Measurements from ENCODE around the gene DENND1A. TPM values are rescaled to one million over a fixed set of nuclear protein-coding genes. Genes with fewer than 3 reads are reported as not detected.

The DENND1A gene
- total RNA-seq, 1 experiment from 2014 or later = 29.7 TPM

DNA sequence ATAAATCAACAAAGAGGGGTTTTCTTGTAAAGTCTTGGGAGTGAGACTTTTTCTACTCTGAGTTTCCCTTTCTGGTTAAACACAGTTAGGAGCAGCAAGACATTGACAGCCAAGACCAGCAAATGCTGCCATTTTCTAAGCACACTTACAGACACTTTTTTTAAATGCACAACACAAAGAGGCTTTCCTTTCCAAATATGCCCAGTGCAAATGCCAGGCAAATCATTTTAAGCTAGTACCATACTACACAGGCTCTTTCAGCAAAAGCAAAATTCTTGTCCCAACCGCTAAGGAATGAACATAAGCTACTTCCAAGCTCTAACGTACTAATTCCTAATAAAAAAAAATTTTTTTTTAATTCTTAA, 68.2 kb downstream of the DENND1A start:
- TF ChIP-seq EZH2phosphoT487 (IDR thresholded peaks at IDR 0.05; ENCODE audit: borderline replicate concordance, low read length) (no peak), EZH2 (IDR thresholded peaks at IDR 0.05; ENCODE audit: low read length, unreplicated experiment) (no peak)
- TF ChIP-seq, protein P1, sequence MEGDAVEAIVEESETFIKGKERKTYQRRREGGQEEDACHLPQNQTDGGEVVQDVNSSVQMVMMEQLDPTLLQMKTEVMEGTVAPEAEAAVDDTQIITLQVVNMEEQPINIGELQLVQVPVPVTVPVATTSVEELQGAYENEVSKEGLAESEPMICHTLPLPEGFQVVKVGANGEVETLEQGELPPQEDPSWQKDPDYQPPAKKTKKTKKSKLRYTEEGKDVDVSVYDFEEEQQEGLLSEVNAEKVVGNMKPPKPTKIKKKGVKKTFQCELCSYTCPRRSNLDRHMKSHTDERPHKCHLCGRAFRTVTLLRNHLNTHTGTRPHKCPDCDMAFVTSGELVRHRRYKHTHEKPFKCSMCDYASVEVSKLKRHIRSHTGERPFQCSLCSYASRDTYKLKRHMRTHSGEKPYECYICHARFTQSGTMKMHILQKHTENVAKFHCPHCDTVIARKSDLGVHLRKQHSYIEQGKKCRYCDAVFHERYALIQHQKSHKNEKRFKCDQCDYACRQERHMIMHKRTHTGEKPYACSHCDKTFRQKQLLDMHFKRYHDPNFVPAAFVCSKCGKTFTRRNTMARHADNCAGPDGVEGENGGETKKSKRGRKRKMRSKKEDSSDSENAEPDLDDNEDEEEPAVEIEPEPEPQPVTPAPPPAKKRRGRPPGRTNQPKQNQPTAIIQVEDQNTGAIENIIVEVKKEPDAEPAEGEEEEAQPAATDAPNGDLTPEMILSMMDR (conservative IDR thresholded peaks at IDR 0.05; ENCODE audit: low read depth, low read length) = no peak
- Histone ChIP-seq H3K9ac (ENCODE audit: low read length) (no peak overlapping the region), H3K4me3 (ENCODE audit: low read length) (no peak overlapping the region), H3K9me2 (replicated peaks; ENCODE audit: low read length) (no peaks in the 10 kb centered on the region), H2AFZ (ENCODE audit: low read length) (no peak overlapping the region), H3K4me1 (ENCODE audit: insufficient read depth, low read length) (no peaks in the 10 kb centered on the region), H3K79me2 (ENCODE audit: low read length) (no peaks in the 10 kb centered on the region), H3K27me3 (ENCODE audit: low read length) (no peaks in the 10 kb centered on the region), H3K27ac (ENCODE audit: low read length) (no peak overlapping the region), H3K9me3 (ENCODE audit: low read length) (no peaks in the 10 kb centered on the region), H3K36me3 (ENCODE audit: low read depth, low read length) (no peaks in the 10 kb centered on the region), H4K20me1 (ENCODE audit: low read length) (no peaks in the 10 kb centered on the region), H3K4me2 (ENCODE audit: low read length) (no peak overlapping the region), H3F3A (ENCODE audit: low read length, unreplicated experiment) (no peaks in the 10 kb centered on the region)
- CTCF ChIA-PET = no interaction called here
- DNase-seq (no peak), ATAC-seq (no peak)
- BruUV-seq (replicated peaks) = no TSS peak
- intact Hi-C loops (cut with micrococcal nuclease) = no loop called here
- POLR2A ChIA-PET (ENCODE audit: unreplicated experiment) = no interaction called here

DNA sequence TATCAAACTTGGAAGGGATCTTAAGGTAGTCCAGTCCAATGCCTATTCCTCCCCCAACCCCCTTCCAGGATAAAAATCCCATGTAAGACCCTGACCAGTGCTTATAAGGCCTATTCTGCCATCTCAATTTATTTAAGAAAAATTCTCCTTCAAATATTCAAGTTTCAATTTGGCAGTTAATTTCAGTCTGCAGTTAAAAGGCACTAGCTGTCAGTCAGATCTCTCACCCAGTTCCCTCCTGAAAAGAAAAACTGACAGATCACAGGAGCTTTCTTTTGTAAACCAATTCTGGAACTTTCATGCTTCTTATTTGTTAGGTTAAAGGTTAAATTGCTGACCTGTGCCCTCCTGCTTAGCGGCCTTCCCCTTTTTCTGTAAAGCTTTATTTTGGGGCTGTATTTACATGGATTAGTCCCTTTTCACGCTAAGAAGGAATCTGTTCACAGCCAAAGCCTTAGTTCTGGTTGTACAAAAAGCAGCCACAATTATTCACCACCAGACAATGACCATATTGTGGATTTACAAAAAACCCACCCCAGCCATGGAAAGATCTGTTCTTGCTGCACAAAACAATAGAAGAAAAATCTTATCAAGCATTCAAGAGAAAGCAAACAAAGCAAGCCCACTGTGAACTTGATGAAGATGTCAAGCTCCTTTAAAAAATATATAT, 68.7 kb downstream of the DENND1A start:
- no peak overlapping the region for H2AFZ ChIP-seq (ENCODE audit: low read length)
- H3K9me3 ChIP-seq (ENCODE audit: low read length) = no peaks in the 10 kb centered on the region
- DNase-seq = no peak
- TF ChIP-seq, protein P1 (conservative IDR thresholded peaks at IDR 0.05; ENCODE audit: low read depth, low read length) = no peak
- no peak for TF ChIP-seq EZH2 (IDR thresholded peaks at IDR 0.05; ENCODE audit: low read length, unreplicated experiment)
- no peak for TF ChIP-seq EZH2phosphoT487 (IDR thresholded peaks at IDR 0.05; ENCODE audit: borderline replicate concordance, low read length)
- ChIA-PET POLR2A (ENCODE audit: unreplicated experiment) (no interaction called here), CTCF (no interaction called here)
- no peaks in the 10 kb centered on the region for H3K9me2 ChIP-seq (replicated peaks; ENCODE audit: low read length)
- no peak overlapping the region for H3K27ac ChIP-seq (ENCODE audit: low read length)
- H4K20me1 ChIP-seq (ENCODE audit: low read length) = no peaks in the 10 kb centered on the region
- H3K36me3 ChIP-seq (ENCODE audit: low read depth, low read length) = no peaks in the 10 kb centered on the region
- H3K27me3 ChIP-seq (ENCODE audit: low read length) = no peaks in the 10 kb centered on the region
- H3K4me3 ChIP-seq (ENCODE audit: low read length) = no peak overlapping the region
- no TSS peak for BruUV-seq (replicated peaks)
- no peak overlapping the region for H3K4me2 ChIP-seq (ENCODE audit: low read length)
- no peak overlapping the region for H3K9ac ChIP-seq (ENCODE audit: low read length)
- H3F3A ChIP-seq (ENCODE audit: low read length, unreplicated experiment) = no peaks in the 10 kb centered on the region
- intact Hi-C loops (cut with micrococcal nuclease) = no loop called here
- H3K4me1 ChIP-seq (ENCODE audit: insufficient read depth, low read length) = no peaks in the 10 kb centered on the region
- H3K79me2 ChIP-seq (ENCODE audit: low read length) = no peaks in the 10 kb centered on the region
- no peak for ATAC-seq

DNA sequence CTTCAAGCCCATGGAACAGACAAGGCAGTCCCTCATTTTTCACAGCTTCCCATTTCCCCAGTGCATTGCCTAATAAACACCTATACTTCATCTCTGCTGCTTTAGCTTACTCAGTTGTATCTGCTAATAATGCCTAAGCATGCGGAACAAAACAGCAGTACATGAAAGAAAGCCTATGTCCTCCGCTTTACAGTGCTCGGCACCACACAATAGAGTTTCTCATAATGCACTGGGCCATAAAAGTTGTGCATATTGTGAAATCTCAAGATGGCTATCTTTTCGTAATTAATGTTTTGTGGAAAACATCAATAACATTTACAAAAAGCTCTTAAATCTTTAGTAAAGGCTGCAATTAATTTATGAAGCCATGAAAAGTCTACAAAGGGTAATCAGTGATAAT, 69.3 kb downstream of the DENND1A start:
- H3K27ac ChIP-seq (ENCODE audit: low read length) = no peak overlapping the region
- no peak overlapping the region for H2AFZ ChIP-seq (ENCODE audit: low read length)
- TF ChIP-seq EZH2phosphoT487 (IDR thresholded peaks at IDR 0.05; ENCODE audit: borderline replicate concordance, low read length) (no peak), EZH2 (IDR thresholded peaks at IDR 0.05; ENCODE audit: low read length, unreplicated experiment) (no peak)
- TF ChIP-seq, protein P1 (conservative IDR thresholded peaks at IDR 0.05; ENCODE audit: low read depth, low read length) = no peak
- ChIA-PET POLR2A (ENCODE audit: unreplicated experiment) (interaction anchor here (0.6 kb wide), 1 partner anchor 19 kb away, joined by 3 read pairs; no protein-coding TSS in a partner anchor), CTCF (no interaction called here)
- no peaks in the 10 kb centered on the region for H3K9me3 ChIP-seq (ENCODE audit: low read length)
- H3F3A ChIP-seq (ENCODE audit: low read length, unreplicated experiment) = no peaks in the 10 kb centered on the region
- intact Hi-C loops (cut with micrococcal nuclease) = no loop called here
- H3K36me3 ChIP-seq (ENCODE audit: low read depth, low read length) = no peaks in the 10 kb centered on the region
- no peak overlapping the region for H3K4me2 ChIP-seq (ENCODE audit: low read length)
- no peaks in the 10 kb centered on the region for H3K79me2 ChIP-seq (ENCODE audit: low read length)
- H3K4me1 ChIP-seq (ENCODE audit: insufficient read depth, low read length) = no peaks in the 10 kb centered on the region
- no peak overlapping the region for H3K9ac ChIP-seq (ENCODE audit: low read length)
- no TSS peak for BruUV-seq (replicated peaks)
- no peaks in the 10 kb centered on the region for H3K27me3 ChIP-seq (ENCODE audit: low read length)
- no peaks in the 10 kb centered on the region for H4K20me1 ChIP-seq (ENCODE audit: low read length)
- DNase-seq (no peak), ATAC-seq (no peak)
- H3K9me2 ChIP-seq (replicated peaks; ENCODE audit: low read length) = no peaks in the 10 kb centered on the region
- H3K4me3 ChIP-seq (ENCODE audit: low read length) = no peak overlapping the region

All from PC-3 (cell line).